Renal cortical epithelial cell (primary cell): ENCODE data around the gene PCDH9. TPM values are rescaled to one million over a fixed set of nuclear protein-coding genes. Genes with fewer than 3 reads are reported as not detected.

Source experiments
- DNase-seq: peaks from one replicate; pipeline ENCODE4 v3.0.0-alpha.2; 2011; ENCODE audit warnings: low read depth
- total RNA-seq: library from RNA; depleted of rRNA; stranded (reverse); fragments of >200 nt; gene quantifications from 2 replicates; pipeline ENCODE4 v1.2.3, GENCODE V29; 2014

Gene PCDH9
- total RNA-seq, 1 donor from 2014 or later = 4.6 TPM

DNA sequence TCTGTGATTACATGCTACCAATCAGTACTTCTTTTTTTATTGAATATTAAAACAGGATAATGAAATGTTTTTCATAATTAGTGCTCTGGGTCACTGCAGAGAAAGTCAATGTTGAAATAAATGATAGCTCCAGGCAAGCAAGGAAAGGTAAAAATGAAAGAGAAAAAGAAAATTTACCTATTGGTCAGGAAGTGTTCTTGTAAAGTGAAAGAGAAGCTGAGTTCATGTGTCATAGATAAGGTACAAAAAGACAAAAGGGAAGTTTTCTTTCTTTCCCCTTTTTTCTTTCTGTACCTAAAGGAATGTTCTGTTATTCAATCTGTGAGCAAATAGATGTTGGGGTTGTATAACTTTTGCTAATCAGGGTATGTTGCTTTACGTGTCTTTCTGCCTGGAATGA lies 197.0 kb downstream of the PCDH9 start:
- DNase-seq = no peak

DNA sequence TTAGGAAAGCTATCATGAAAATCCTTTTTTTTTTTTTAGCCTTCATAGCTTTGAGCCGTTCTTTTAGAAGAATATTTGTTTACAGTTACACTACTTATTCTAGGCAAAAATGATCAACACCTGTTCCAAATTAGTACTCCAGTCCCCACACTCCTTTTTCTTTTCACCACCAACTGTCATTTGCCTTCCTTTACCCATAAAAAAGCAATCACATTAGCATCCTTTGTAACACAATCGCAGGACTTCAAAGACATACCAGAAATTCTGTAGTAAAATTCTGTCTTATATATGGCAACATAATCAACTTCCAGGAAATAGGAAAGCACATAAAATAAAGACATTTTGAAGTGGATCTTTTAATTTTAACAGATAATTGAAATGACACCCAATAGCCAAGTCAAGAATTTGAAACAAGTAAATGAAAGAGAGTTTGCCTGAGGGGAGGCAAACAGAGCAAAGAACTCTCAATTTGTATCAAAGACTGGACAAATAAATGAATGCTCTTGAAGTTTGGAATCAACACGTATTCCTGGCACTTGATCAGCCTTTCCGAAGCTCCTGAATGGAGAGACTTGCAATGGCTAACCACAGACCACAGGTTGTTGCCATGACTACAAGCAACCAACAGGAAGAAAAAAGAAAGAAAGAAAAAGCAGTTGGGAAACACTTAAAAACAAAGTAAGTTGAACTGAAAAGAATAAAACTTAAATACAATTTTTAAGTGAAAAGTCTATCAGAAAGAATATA lies 206.8 kb downstream of the PCDH9 start:
- DNase-seq = peak; percentile 99

DNA sequence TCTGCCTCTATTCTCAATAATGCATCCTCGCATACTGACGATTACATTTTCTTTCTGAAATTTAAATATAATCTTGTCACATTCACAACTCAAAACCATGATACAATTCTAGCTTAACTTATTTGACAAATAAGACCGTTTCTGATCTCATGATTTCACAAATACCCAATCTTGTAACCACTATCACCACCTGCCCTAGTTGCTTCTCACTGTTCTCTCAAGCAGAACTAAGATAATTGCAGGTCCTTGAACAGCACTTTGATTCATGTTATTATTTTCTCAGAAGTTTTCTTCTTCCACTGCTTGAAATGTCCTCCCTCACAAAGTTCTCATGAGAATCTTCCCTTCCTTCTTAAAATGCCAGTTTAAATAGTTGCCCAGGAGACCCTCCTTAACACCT lies 211.4 kb downstream of the PCDH9 start:
- no peak for DNase-seq

DNA sequence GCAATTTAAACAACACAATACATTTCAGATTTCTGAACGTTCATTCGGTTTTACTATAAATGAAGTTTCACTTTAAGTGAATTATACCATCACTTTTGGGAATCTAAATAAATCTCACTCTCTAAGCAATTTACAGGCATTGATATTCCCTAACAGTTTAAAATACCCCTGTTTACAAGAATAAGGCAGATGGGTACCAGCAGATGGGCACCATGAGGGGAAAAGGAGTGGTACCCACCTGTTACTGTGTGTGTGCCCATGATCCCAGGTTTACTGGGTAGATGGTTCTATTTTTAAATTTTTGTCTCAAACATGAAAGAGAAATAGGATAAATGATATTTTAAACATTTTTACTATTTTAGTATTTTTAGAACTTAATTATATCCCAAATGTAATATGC lies 212.9 kb downstream of the PCDH9 start:
- DNase-seq = no peak

DNA sequence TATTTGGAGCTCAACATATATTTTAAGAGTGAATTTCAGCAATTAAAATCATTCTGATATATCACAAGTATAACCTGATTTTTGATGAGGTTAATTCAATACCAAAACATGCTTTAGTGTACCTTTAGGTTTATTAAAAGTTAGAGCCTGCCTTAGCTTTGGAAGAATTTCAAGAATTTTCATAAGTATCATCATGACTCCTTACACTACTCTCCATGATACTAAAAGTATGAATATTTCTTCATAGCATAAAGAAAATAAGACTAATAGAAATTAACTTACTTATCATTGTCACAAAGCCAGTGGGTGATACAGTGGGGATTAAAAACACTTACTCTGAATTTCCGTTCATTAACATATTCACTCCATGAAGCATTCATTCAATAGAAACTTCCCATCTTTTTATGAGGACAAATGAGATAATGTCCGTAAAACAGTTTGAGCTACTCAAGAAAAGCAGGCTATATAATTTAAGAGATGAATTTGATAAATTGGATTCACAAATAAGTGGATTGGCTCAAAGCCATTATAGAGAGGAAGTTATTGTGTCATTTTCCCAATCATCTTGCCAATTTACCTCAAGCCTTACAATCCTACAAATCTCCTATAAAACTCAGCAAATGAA lies 214.0 kb downstream of the PCDH9 start:
- no peak for DNase-seq

DNA sequence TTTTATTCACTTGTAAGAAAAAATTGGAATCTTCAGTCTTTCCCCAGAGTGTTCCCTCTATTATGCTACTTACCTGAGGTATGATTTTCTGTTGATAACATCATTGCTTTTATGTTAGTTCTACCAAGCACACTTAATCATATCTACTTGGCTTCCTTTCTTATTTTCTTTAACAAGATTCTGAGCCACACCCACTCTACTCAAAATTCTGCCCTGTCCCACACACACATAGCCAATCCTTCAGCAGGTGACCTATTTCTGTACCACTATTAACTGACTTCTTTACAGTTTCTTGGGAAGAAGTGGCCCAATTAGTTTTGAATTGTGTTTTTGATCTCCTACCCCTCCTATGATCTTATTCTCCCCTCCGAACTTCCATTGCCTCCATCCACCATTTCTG lies 215.7 kb downstream of the PCDH9 start:
- no peak for DNase-seq

DNA sequence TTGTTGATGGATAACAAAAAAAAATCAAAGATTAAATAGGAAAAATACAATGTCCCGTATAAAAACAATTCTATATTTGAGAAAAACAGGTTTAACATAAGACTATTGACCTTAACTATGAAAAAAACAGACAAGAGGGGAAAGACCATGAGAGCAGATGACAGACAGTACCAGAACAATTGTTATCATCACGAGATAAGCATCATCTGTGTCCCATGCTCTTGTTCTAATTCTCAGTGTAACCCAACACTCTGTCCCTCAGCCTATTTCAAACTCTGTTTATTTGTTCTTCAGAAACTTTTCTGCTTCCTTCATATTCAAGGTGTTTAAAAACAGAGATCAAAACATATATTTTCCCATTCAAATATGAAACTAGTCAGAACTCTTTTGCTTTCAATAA lies 216.4 kb downstream of the PCDH9 start:
- no peak for DNase-seq

DNA sequence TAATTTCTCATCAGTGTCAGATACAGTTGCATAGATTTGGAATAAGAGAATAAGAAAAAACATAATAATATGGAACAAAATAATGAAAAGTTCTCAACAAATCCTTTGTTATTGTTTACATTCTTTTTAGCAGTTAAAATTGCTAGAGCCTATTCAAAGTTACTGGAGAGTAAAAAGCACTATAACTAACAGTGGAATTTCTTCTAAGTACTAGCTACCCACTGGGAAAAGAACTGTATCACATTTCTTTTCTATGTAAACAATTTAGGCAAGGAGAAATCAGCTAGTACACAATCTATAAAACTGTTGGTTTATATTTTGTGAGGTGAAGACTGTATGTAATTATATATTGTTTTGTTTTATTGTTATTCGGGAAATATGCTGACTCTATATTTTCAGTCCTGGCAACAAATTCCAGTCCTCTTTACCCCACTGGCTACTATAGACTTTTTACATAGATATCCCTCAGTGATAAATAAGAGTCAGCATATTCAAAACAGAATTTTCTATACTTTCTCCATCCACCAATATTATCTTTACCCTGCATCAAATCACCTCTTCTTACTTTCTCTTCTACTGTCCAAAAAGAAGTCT lies 222.0 kb downstream of the PCDH9 start:
- no peak for DNase-seq

DNA sequence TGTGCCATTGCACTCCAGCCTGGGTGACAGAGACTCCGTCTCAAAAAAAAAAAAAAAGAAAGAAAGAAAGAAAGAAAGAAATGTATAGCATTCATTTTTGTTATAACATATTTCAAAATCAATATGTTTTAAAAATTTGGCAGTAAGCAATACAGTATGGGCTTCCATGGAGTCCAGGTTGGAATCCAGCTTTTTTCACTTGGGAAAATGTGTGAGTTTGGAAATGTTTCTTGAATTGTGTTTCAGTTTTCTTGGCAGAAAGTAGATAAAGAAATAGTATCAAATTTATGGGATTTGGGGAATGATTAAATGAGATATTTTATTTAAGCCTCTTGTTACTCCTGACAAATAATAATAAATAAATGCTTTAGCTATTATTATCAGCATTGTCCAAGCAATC lies 225.6 kb downstream of the PCDH9 start:
- no peak for DNase-seq

DNA sequence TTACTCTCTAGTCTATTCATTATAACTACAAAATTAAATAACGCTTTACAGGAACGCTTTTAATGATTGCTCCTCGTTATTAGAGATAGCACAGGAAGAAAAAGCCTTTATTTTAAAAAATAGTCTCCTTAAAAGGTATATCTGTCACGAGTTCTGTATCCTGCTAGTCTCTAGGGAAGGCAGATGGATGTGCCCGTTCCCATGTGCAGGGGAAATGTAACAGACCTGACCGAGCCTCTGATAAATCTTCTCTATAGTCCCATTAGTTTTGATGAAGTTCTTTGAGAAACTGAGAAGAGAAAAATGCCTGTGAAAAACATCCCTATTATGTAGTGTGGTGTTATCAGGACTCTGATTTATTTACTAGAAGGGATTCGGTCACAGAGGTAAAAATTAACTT lies 226.4 kb downstream of the PCDH9 start:
- no peak for DNase-seq

DNA sequence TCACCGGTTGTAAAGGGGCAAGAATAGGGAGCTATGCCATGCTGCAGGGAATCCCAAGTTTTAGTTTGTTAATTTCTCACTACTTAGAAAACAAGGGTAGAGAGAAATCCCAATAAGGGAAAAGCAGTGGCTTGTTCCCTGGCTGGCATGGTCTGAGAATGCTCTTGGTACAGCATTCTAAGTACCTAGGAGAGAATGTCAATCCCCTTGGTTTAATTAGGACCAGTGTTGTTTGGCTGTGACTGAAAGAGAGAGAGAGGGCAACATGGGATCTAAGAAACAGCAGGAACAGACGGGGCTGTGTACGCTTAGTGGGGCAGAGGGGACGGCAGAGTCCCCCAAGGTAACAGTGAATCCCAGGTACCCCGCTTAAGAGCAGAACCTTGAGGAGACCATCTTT lies 228.8 kb downstream of the PCDH9 start:
- no peak for DNase-seq

DNA sequence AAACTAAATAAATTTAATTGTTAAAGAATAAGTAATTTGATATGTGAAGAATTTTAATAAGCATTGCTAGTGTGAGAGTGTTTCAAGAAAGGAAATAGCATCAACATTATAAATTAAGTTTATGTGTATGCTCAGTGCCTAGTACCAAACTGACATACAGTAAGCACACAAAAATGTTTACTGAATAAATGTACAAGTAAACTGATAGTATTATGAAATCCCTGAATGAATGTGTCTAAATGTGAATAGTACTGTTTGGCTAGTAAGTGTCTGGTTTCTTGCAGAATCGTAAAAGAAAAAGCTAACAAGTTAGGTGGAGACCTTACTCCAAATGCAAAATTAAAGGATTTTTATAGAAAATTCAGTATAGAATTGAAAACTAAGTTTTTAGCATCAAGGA lies 233.6 kb downstream of the PCDH9 start:
- DNase-seq = peak; percentile 4

DNA sequence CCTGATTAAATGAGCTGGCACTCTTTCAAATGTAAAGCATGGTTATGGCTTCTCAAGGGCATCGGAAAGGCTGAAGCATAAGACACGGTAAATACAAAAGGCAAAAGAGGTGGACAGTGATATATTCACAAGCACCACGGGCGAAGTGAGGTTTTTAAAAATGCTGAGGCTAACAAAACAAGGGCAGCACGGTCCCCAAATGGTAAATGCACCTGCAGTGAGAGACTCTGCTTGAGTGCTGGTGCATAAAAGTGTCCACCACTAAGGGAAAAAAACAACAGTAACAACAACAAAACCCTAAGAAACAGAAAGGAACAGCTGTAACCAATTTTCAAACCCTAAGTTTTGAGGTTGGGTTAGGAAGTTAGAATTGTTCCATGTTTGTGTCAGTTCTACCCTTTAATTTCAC lies 234.9 kb downstream of the PCDH9 start:
- DNase-seq = no peak

DNA sequence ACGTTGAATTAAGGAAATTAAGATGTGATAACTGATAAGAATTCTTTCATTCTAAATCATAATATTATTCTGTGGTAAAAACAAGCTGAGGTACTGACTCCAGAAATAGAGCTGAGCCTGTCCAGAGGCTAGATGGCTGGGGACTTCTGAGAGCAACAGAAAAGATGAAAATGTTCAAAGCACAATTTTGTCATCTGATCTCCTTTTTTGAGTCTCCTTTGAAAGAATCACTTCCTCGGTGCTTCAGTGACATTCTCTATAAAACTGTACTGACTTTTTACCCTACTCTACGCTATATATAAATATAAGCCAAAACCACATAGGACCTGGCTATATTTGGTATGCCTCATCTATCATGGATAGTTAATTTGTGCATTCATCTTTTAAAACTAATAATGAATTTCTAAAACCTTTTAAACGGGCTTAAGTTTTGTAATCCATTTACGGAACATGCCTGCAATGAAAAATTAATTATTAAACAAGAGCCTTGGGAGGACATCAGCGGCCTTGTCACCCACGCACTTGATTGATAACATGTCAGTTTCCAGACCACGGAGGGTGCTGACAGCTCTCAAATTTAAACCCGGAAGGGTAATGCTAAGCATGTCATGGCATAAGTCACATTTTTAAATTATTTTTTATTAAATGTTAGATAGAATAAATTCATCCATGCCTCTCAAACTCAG lies 235.5 kb downstream of the PCDH9 start:
- peak; percentile 58 for DNase-seq

DNA sequence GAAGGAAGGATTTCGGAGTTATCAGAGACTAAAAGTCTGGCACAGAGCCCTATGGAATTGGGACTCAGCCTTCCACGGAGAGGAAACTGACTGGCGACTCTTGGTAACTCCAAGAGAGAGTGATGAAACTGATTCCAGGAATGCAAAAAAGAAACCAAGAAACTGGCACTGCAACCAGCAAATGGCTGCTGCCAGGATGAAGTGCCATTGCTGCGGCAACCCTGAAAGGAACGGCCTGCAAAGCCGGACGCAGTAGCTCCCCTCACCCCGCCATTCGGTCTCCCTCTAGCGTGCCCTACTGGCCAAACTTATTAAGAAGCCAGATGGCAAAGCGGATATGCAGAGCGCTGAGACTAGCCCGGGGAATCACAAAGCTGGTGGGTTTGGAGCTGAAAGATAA lies 236.0 kb downstream of the PCDH9 start:
- peak; percentile 82 for DNase-seq

DNA sequence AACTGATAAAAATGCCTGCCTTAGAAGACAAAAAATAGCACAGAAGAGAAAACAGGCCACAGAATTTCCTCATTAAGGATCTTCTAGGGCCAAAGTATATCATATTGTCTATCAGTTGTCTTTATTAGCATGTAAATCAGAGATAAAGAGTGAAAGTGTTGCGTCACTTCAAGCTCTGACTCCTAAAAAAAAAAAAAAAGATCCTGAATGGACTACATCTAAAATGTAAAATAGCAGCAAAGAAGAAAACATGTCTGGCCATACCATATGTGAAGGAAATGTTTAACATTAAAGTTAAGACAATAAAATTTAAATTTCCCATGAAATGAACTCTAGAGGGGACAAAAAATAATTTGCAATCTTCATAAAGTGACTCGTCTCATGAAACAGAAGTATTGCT lies 237.4 kb downstream of the PCDH9 start:
- no peak for DNase-seq

DNA sequence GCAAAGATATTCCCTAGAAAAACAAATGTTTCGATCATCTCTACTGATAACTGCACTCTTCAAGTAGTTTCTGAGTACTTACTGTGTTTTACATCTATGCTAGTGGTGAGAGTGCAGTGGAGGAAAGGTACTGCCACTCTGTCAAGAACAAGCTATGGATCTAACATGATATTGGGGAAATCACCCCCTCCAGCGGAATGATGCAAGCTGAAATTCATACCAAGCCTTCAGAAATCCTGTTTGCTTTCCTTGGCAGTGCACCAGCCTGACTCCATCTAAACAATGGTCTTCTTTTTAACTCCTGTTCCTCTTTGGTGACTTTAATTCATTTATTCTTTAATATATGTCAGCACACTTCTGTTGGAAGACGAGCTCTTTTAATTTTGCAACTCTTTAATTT lies 238.0 kb downstream of the PCDH9 start:
- peak; percentile 52 for DNase-seq

DNA sequence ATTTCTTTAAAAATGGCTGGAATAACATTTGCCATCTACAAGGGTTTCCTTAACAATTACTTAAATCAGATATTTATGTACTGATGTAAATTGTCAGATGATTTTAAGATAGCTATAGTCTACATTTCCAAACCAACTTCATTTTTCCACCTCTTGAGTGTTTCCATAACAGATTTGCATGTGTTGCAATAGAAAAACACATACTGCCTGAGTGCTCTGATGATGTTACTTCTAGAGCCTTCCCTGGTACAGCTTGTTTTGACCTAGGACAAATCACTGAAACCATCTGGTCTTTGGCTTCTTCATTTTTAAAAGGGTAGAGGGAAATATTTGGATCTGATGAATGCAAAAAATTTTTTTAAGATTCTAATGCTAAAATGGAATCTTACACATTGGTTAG lies 245.9 kb downstream of the PCDH9 start:
- DNase-seq = no peak

DNA sequence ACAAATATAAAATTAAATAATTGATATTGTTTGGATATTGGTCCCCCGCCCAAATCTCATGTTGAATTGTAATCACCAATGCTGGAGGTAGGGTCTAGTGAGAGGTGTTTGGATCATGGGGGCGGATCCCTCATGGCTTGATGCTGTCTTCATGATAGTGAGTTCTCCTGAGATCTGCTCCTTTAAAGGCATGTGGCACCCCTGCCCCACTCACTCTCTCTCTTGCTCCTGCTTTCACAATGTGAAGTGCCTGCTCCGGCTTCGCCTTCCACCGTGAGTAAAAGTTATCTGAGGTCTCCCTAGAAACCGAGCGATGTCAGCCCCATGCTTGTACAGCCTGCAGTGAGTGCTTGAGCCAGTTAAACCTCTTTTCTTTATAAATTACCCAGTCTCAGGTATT lies 248.2 kb downstream of the PCDH9 start:
- no peak for DNase-seq

DNA sequence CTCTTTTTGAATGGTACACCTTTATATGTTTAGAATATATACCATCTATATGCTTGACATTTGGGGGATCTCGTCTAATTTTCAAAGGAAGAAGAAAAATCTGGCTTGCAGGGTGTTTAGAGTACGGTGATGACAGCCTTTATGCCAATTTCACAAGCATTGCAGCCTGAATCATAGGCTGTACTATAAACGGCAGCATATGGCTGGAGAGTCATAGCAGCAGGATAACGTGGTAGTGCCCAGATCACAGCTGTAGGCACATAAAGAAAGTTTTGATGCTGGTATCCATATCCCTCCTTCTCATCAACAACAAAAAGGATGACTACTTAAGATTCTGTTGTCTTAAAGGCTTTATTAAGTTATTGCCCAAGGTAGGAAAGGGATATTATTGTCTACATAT lies 253.0 kb downstream of the PCDH9 start:
- DNase-seq = no peak

DNA sequence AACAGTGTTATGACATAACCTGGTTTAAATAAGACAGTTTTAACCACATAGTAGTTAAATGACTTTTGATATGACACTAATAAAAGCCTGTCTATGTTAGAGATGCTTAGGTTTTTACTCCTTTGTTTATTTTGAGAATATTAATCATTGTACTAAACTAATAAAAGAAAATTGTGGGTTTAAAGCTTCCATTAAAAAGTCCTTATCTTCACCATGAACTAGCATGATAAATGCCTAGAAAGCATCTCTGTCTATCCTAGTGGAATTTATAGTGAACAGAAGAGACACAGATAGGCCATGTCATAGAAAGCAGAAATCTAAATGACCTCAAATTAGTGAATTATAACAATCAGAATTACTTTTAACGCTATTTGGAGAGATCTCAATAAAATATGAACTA lies 255.2 kb downstream of the PCDH9 start:
- DNase-seq = no peak

DNA sequence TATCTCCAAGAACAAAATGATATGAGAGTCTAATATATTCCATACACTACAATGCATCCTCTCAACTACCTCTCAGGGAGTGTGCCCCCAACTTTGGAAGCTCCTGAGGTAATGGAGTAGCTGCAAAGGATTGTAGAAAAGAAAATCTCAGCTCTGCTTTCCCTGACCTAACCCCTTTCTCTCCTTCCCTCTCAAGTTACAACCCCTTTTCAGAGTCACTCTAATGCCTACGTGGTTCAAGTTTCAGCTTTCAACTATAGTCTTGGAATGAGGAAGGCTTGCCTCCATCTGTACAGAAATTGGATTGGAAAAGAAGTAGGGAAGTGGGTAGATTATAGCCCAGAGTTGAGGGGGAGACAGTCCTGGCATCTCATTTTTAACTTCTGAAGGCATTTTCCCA lies 256.0 kb downstream of the PCDH9 start:
- DNase-seq = no peak

DNA sequence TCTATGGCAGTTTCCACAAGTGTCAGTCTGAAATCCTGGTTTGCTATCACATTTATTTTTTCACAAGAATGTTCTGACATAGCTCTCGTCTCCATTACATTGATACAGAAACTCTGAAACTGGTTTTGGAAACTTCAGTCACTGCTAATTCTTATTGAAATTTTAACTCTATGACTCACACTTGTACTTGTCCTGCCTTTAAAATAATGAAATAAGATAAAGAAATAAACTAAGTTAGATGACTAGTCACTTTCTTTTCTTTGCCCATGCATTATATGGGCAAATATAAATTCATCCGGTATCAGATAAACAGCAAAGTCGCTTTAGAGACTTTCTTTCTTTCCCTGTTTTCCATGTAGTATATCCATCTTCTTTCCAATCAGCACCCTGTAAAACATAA lies 257.5 kb downstream of the PCDH9 start:
- DNase-seq = peak; percentile 12
